Activated gamma-delta T cell (primary cell): ENCODE results near the gene BRINP2.

Experiments
- DNase-seq: peaks from one replicate; lab custom pipeline; 2025; lab: John Stamatoyannopoulos, UW

BRINP2 gene

DNA sequence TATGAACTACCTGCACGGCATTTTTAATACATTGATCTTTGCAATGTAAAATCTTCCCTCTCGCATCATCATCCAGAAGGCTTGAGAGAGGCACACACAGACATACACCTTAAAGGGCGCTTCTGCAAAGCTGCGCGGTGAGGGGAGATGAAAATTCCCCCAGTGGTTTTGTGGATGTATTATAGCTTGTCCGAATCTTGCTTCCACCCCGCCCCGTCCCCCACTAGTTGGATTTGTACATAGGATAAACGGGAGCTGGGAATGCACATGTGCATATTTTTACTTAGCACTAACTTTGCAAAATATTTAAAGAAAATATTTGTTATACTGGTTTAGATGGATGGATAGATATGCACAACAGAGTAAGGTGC, 5.7 kb upstream of the BRINP2 start:
- no peak for DNase-seq

DNA sequence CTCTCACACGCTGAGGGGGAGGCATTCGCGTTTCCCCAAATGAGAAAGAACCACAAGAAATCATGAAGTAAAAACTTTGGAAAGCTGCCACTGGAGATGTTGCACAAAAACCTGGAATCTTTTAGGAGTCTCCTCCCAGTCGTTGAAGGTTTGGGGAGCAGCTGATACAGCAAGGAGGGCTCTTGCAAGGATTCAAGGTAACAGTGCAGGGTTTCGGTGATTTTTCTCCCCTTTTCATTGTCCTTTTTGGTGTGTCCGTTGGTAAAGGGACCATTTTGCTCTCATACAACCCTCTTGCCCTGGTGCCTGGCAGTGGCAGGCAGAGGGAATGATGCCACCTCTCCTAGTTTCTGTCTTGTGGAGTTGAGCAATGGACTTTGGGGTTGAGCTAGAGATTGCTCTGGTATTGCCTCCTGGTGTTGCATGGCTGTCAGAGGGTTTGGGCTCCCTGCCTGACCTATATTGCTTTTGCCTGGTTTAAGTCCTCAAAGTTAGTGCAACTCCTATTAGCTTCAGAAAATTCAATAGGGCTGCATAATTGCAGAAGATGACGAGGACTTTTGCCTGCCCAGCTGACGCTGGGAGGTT, 872 bp downstream of the BRINP2 start:
- DNase-seq, result no peak

DNA sequence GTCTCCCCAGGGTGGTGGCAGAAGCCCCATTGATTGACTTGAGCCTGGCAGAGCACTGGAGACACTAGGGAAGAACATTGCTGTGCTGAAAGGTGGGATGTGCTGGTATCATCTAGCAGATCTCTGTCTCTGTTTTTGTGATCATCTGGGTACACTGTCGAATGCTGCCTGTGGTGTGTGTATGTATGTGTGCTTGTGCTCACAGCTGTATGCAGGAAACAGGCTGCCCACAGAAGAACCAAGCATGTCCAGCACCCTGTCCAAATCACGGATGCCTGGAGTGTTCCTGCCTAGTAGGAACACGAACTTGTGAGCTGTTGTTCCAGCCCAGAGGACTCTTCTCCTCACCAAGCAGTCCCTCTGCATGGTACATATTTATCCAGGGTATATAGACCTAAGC, 1.5 kb downstream of the BRINP2 start:
- no peak for DNase-seq

DNA sequence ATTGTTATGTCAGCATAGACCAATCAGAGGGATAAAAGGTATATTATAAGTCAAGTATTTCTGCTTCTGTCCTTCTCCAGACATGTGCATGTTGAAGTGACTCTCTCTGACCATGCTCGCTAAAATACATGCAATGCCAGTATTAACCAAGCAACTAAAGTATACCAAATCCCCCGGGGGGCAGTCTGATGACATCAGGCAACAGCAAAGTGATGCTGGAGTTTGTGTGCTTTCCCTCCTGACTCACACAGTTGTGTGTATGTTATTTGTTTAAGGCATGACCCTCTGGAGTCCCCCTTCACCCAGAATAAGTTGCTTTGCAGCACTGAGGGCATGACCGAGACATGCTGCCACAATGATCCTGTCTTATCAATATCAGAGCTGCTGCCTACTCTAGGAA, 2.1 kb downstream of the BRINP2 start:
- DNase-seq, result no peak

DNA sequence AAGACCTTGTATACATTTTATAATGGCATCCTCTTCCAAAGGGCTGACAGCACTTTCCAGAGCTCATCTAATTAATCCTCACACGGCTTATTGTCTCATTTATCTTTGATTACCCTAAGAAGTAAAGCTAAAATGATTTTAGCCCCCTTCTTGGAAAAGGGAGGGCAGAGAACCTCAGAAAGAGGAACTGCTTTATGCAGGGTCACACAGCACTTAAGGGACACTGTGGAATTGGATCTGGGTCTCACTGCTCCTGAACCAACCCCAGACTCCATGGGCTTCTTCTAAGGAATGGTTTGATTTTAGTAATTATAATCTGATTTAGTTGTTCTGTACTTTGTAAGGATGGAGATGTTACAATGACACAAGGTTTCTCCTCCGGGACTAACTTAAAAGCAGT, 3.2 kb downstream of the BRINP2 start:
- no peak for DNase-seq

DNA sequence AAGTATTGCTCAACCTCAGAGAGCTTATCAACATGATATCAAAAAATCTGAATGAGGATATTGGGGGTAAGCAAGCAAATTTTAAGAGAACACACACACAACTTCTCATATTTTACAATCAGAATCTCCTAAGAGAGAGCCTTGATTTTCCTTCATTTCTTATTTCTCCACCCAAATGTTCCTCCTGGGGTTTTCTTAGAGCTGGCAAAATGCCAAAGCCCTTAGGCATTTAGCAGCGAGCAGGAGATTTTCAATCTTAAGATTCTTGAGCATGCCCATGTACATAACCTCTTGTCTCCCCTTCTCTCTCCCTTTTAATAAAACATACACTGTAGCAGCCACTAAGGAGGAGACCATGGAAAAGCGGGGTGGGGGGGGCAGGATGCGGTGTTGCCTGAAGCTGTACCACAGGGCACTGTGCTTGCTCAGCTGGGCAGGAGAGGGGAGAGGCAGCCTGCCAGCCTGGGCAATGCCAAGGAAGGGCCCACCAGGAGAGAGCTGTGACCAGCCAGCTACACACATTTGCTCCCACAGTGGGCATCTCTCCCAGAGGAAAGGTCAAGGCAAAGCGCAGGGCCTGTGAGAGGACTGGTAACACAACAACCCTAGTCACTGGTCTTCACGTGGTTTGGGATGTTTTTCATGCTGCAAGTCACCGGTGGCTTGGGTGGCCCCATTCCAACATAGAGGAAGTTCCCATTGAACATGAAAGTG, 4.3 kb downstream of the BRINP2 start:
- no peak for DNase-seq

DNA sequence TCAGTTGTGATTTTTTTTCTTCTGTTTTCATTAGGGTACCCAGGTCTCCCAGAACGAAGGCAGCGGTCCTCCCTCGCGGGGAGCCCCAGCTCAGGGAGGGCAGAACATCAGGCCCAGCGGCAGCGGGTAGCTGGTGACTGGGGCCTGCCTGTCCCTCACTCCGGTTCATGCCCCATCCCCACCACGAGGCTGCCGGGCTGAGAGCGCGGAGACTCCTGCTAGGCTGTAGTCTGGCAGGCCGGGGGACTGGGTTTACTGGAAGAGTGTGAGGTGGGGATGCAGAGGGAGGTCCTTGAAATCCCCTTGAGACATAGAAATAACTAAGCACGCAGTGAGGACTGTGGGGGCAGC, 10.5 kb downstream of the BRINP2 start:
- no peak for DNase-seq

DNA sequence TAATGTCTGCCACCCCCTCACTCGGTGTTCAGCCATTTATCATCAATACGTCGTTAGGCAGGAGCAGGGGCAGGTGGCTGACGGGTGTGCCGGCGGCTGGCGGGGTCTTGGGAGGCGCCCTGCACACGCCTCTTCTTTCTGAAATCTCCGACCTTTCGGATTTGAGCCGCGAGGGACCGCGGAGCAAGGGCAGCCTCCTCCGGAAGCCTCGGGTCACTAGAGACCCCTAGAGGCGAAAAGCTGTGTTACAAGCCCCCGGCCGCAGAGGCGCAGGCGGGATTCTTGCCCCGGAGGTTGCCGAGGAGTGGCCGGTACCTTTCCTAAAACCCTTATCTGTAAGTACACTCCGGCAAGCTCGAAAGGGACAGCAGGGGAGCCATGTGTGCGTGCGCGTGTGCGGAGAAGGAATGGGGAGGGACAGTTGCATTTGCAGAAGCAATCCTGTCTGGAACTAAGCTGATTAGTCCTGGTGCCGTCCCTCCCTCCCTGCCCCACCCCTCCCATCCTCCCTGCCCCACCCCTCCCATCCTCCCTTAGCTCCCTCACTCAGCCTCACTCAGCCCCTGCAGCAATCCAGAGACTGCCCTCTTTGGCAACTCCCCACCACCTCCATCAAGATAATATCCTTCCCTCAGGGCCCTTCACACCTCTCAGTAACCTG, 11.0 kb downstream of the BRINP2 start:
- DNase-seq, result no peak

DNA sequence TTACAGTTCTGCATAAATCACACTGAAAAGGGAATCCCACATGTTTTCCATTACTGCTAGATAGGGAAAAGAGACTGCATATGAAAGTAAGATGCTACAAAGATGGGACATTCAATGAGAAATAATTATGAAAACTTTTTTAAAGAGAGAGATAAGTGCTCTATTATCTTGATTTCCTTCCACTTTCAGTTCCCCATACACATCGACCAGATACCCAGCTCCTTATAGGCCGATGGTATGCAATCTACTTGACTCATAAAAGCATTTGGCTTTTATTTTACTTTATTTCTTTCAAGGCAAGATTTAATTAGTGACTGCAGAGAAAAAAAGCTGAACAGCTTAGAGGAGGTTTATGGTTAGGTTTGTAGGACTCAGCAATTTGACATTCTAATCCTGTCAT, 13.1 kb downstream of the BRINP2 start:
- no peak for DNase-seq

DNA sequence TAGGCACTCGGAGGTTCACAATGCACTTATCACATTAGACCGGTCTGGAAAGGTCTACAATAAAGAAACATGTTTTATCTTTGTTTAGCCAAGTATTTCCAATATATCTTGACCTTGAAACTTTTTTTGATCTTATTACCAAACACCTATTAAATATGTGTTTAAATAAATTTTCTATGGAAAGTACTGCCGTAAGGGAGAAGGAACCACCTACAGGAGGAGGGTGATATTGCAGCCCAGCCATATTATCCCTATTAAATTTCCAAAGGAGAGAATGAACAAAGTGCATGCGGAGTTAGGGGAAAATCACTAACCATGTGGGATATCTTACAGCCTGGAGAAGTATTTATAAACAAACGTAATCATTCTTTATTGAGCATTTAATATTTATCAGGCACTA, 14.5 kb downstream of the BRINP2 start:
- DNase-seq, result no peak

DNA sequence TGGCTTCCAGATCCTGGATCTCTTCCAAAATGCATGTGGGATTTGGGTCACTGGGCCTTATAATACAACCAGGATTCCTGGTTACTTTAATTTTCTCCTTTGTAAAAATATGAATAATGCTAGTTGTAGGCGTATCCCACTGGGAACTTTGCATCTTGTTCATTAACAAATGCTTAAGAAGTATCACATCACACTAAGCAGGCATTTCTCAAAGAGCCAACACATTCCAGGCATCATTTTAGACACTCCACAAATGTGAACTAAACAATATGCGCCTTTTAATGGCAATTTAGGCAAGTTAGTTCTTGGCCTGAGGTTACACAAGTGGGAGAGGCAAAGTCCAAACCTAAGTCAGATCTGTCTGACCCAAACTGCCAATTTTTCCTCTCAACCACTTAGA, 15.9 kb downstream of the BRINP2 start:
- DNase-seq, result no peak

DNA sequence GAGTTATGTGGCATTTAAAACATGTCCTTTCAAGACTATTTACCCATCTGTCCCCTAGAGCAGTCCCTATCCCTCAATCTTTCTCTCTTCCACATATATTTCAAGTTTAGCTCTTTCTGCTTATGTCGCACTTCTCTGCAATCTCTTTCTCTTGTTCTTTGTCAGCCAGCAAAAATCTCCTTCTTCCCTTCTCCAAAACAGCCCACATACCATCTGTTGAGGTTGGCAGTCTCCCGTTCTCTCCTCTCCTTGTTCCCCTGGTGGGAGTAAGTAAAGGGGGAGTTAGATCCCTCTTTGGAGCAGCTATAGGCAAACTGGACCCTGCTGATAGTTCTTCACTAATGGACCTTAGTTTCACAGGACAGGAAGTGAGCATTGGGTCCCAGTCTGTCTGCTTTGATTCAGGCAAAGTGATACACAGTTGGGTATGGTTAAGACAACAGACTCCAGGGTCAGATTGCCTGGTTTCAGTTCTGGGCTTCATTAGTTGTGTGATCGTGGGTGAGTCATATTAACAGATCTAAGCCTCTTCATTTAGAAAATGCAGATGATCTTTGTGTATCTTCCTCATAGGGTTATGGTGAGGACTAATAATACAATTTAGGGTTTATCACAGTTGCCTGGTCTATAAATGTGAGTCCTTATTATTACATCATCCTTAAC, 19.7 kb downstream of the BRINP2 start:
- no peak for DNase-seq

DNA sequence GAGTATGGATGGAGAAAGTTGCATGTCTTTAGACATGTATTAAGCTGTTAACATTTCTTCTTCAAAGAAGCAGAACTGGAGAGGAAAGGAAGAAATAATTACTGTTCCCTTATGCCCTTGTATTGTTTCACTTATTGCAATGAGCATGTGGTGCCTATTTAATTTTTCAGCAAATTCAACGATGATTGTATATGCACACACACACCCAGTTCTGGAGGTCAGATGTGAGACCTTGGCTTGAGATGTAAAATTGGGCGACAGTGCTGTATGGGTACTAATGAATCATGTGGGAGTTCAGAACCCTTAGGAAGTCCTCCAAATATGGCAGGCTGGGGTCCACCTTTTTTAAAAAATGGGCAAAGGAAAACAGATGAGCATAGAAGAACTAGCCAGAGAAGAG, 27.5 kb downstream of the BRINP2 start:
- DNase-seq, result no peak

DNA sequence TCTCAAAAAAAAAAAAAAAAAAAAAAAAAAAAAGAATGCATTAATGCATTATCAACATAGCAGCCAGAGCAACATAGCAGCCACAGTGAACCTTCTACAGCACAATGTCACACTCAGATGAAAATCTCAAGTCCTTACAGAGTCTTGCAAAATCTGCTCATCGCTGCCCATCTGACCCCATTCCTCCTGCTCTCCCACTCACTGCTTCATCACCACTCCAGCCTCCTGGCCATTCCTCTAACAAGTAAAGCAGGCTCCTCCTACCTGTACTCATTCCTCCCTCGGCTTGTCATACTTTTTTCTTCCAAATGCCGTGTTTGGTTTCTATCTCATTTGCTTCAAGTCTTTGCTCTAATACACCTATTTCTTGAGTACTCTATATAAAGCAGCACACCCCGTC, 29.5 kb downstream of the BRINP2 start:
- DNase-seq, result no peak

DNA sequence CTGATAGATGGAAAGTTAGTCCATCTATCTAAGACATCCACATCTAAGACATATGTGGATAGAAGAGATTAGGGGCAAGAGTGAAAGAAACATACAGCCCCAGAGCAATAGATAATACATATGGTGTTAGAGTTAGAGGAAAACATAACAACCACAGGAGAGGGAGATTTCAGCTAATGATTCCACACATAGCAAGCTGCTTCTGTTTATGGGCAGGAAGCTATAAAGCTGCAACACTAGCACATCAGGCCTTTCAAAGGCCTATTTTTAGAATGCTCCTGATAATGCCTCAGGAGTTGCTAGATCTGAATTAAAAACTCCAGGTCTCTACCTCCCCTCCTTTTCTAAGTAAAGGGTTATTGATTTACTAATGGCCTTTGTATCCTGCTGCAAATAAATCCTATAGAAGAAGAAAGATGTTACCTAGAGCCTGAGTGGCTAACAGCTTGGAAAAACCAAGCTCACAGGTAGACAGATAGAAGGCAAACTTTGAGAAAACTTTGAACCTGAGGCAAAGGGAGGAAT, 36.1 kb downstream of the BRINP2 start:
- no peak for DNase-seq

DNA sequence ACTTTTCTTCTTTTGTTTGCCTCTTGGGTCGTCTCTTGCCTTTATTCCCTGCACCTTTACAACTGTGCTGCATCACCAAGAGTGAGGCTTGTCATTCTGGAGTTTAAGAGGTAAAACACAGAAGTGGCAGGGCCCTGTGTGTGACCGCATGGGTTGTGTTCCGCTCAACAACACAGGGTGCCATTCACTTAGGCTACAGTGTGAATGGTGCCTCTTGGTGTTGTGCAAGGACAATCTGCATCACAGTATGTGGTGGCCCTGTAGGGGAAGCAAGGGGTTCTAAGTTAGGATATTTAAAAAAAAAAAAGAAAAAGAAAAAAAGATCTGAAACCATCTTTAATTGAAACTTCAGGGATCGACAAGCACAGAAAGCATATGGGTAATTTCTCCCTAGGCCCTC, 38.2 kb downstream of the BRINP2 start:
- no peak for DNase-seq

DNA sequence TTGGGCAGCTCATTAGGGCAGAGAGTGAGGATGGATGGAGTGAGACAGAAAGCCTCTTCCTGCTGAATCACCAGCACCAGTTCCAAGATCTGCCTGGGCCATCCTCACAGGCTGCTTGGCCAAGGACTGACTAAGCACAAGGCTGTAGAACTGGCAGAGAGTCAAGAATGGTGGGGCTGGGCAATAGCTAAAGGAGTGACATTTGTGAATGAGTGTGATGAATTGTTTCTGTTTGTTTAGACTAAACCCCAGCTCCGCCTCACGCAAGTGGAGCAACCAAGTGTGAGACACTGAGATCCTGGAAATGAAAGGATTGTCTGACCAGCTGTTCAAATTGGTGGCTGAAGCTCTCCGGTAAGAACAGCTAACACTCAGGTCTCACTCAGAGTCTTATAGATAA, 38.6 kb downstream of the BRINP2 start:
- no peak for DNase-seq

DNA sequence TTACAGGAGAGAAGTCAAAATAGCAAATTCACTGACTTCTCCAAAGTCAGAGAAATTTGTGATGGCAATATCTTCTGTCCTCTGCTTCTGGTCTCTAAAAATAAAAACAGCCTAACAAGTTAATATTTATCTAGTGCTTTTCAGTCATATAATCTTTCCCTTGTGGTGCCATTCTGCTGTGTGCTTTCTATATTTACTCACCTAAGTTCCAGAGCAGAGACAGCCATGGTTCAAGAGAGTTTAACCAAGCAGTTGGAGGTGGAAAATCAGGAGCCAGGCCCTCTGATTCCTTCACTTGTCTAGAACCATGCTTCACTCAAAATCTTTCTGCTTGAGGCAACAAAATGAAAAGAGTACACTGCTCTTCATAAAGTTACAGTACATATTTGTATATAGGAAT, 39.3 kb downstream of the BRINP2 start:
- DNase-seq, result no peak

DNA sequence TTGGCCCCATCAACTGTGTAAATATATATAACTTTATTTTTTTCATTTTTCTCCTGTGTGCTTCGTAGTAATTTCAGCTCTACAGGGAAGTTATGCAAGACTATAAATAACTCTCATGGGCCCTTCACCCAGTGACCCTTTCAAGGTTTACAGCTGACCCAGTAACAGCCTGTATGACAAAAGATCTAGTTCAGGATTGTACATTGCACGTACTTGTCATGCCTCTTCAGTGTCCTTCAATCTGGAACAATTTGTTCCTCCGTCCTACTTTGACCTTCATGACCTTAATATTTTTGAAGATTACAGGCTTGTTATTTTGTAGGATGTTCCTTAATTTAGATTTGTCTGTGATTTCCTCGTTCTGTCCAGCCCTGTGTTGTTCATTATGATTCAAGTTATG, 40.5 kb downstream of the BRINP2 start:
- DNase-seq, result no peak

DNA sequence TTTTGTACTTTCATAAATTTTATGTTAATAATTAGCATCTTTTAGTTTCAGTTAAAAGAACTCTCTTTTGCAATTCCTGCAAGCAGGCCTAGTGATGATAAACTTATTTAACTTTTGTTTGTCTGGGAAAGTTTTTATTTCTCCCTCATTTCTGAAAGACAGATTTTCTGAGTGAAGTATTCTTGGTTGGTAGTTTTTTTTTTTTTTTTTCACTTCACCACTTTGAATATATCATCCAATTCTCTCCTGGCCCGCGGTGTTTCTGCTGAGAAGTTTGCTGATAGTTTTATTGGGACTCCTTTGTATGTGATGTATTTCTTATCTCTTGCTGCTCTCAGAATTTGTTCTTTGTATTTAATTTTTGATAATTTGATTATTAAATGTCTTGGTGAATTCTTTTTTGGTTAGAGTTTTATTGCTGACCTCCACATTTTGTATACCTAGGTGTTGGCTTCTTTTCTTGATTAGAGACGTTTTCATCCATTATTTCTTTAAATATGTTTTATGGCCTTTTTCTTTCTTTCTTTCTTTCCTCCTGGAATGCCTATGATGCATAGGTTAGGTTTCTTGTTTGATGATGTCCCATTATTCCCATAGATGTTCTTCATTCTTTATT, 45.9 kb downstream of the BRINP2 start:
- DNase-seq, result no peak

DNA sequence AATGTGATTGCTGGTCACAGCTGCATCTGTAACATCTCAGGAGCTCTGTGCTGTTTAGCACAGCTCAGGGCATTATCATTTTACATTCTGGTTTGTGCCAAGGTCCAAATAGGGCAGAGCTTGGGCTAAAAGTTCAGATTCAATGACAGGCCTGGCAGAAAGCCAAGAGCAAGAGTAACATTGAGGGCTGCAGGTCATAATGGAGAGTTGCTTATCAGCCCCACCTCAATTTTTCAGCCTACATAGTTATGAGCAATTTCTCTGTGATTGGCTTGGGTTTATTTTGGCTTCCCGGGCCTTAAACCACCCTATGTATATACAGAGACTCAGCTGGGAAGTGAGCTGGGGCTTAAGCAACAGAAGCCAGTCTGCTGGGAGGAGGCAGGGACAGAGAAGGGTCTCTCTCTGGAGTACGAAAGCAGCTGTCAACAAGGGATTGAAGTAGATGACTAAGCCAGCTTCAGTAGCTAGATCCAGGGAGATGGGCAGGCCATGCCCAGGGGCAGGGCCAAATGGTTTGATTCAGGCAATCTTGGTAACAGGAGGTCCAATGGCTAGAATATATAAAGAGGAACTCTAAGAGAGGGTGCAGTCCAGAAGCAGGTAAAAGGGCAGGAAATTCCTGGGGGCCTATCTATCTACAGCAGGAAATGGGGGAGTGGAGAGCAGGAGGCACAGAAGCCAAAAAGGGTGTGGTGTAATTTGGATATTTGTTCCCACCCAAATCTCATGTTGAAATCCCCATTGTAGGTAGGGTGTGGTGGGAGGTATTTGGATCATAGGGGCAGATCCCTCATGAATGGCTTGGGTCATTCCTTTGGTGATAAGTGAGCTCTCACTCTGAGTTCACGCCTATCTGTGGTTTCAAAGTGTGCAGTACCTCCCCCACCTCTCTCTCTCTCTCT, 49.0 kb downstream of the BRINP2 start:
- no peak for DNase-seq

DNA sequence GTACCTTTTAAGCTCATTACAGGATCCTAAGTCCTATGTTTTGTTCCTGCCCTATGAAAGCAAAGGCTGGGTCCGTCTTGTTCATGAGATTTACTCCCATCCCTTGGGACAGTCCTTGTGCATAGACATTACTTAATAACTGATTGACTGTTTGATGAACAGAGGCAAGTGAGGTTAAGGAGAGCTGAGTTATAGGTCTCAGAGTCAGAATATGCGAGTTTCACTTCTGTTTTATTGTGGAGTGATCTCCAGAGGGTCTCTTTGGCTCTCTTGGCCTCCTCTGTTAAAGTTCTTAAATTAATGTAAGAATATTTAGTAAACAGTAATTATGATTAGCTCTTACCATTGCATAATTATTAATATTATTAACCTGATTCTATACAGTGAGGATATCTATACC, 52.6 kb downstream of the BRINP2 start:
- no peak for DNase-seq
